H1 (cell line): ENCODE measurements around the gene PSD2. TPM values are rescaled to one million over a fixed set of nuclear protein-coding genes. Genes with fewer than 3 reads are reported as not detected.

ENCODE experiments used
- CHD1 ChIP-seq: IDR thresholded peaks from 2 replicates; pipeline ENCODE4 v1.6.1; 2012; ENCODE audit warnings: low read depth, low read length, improper control_type of control experiment
- KDM5A ChIP-seq: fragments of 200-600 bp; IDR thresholded peaks from 2 replicates; pipeline ENCODE4 v1.7.1; 2012; ENCODE audit warnings: mild to moderate bottlenecking, low read length, inconsistent platforms, mixed read lengths
- MAFK ChIP-seq: IDR thresholded peaks from 2 replicates; pipeline ENCODE4 v1.6.1; 2012; ENCODE audit warnings: low read depth, mild to moderate bottlenecking, improper control_type of control experiment, low read length
- SRF ChIP-seq: IDR thresholded peaks from 2 replicates; pipeline ENCODE4 v1.6.1; 2011; ENCODE audit warnings: mild to moderate bottlenecking, low read depth, low read length, moderate library complexity
- TEAD4 ChIP-seq: IDR thresholded peaks from 2 replicates; pipeline ENCODE4 v1.6.1; 2012; ENCODE audit warnings: low read depth, low read length, inconsistent platforms, mixed read lengths
- polyA plus RNA-seq, 7 experiments: library from polyadenylated mRNA; depleted of rRNA in 3 of 7; stranded (reverse) in 5 of 7; unstranded in 2 of 7; fragments of >200 nt in 5 of 7; fragments of 200-250 nt in 2 of 7; gene quantifications; 1 replicate in 5 of 7; 2 replicates in 1 of 7; 4 replicates in 1 of 7; pipeline versions ENCODE4 v1.2.1 to v1.2.3, GENCODE V29; 2011 to 2013; ENCODE audit warnings: missing spikeins in 2 of 7, mixed read lengths in 2 of 7
- total RNA-seq: library from RNA; stranded (reverse); fragmentation: NEBNext Ultra II Directional; extraction: Animal tissue kit (Norgen Biotek cat#: 25700); gene quantifications from 2 replicates; pipeline ENCODE4 v1.2.1, GENCODE V29; 2021
- TF ChIP-seq, protein P1 (sequence below): fragments of 300-600 bp; sonication (generic); IDR thresholded peaks from 2 replicates; pipeline ENCODE4 v1.7.1; 2012; ENCODE audit warnings: low read length, moderate library complexity, mild to moderate bottlenecking, inconsistent platforms; ENCODE audit not compliant: insufficient replicate concordance

PSD2 gene
- total and polyA plus RNA-seq, 2 of the 8 experiments (the other 6 are each of a cell fraction or from before 2014, with no cell fraction given) = 0.06 to 0.14 TPM

DNA sequence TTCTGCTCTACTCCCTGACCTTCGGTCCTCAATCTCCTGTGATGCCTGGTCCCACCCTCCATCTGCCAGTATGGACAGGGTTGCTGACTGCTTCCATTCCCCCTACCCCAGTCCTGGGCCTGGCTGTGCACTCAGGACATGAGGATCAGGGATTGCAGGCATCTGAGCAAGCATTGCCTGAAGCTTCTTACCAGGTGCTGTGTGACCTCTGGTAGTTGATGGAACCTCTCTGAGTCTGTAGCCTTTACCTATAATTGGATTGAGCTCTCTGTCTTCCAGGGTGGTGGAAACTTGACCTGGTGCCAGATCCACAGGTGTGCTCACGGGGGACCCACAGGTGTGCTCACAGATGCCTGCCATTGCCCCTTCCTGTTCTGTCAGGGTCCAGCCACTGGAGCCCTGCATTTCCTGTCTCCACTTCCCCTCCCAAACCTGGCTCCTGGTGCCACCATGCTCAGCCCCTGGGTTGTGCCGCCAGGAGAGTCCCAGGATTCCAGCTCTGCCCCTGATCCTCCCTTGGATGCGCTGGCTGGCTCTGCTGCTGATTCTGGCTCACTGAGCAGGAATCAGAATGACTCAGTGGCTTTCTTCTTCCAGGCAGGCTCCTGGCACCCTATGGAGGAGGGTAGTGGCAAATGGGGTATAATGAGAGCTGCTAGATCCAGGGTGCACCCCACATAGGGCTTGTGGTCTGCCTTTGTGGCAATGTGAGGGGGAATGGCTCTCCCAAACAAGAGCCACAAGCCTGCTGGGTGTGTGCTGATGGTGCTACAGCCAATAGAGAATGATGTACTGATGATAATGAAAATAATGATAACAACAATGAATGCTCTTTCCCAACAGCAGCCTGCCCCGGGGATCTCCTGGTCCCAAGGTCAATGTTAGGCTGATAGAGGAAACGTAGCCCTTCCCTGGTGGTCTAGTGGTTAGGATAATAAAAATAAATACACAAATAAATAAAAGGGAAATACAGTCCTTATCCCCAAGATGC lies 35.2 kb upstream of the PSD2 start (continued):
- TF ChIP-seq, protein P1, sequence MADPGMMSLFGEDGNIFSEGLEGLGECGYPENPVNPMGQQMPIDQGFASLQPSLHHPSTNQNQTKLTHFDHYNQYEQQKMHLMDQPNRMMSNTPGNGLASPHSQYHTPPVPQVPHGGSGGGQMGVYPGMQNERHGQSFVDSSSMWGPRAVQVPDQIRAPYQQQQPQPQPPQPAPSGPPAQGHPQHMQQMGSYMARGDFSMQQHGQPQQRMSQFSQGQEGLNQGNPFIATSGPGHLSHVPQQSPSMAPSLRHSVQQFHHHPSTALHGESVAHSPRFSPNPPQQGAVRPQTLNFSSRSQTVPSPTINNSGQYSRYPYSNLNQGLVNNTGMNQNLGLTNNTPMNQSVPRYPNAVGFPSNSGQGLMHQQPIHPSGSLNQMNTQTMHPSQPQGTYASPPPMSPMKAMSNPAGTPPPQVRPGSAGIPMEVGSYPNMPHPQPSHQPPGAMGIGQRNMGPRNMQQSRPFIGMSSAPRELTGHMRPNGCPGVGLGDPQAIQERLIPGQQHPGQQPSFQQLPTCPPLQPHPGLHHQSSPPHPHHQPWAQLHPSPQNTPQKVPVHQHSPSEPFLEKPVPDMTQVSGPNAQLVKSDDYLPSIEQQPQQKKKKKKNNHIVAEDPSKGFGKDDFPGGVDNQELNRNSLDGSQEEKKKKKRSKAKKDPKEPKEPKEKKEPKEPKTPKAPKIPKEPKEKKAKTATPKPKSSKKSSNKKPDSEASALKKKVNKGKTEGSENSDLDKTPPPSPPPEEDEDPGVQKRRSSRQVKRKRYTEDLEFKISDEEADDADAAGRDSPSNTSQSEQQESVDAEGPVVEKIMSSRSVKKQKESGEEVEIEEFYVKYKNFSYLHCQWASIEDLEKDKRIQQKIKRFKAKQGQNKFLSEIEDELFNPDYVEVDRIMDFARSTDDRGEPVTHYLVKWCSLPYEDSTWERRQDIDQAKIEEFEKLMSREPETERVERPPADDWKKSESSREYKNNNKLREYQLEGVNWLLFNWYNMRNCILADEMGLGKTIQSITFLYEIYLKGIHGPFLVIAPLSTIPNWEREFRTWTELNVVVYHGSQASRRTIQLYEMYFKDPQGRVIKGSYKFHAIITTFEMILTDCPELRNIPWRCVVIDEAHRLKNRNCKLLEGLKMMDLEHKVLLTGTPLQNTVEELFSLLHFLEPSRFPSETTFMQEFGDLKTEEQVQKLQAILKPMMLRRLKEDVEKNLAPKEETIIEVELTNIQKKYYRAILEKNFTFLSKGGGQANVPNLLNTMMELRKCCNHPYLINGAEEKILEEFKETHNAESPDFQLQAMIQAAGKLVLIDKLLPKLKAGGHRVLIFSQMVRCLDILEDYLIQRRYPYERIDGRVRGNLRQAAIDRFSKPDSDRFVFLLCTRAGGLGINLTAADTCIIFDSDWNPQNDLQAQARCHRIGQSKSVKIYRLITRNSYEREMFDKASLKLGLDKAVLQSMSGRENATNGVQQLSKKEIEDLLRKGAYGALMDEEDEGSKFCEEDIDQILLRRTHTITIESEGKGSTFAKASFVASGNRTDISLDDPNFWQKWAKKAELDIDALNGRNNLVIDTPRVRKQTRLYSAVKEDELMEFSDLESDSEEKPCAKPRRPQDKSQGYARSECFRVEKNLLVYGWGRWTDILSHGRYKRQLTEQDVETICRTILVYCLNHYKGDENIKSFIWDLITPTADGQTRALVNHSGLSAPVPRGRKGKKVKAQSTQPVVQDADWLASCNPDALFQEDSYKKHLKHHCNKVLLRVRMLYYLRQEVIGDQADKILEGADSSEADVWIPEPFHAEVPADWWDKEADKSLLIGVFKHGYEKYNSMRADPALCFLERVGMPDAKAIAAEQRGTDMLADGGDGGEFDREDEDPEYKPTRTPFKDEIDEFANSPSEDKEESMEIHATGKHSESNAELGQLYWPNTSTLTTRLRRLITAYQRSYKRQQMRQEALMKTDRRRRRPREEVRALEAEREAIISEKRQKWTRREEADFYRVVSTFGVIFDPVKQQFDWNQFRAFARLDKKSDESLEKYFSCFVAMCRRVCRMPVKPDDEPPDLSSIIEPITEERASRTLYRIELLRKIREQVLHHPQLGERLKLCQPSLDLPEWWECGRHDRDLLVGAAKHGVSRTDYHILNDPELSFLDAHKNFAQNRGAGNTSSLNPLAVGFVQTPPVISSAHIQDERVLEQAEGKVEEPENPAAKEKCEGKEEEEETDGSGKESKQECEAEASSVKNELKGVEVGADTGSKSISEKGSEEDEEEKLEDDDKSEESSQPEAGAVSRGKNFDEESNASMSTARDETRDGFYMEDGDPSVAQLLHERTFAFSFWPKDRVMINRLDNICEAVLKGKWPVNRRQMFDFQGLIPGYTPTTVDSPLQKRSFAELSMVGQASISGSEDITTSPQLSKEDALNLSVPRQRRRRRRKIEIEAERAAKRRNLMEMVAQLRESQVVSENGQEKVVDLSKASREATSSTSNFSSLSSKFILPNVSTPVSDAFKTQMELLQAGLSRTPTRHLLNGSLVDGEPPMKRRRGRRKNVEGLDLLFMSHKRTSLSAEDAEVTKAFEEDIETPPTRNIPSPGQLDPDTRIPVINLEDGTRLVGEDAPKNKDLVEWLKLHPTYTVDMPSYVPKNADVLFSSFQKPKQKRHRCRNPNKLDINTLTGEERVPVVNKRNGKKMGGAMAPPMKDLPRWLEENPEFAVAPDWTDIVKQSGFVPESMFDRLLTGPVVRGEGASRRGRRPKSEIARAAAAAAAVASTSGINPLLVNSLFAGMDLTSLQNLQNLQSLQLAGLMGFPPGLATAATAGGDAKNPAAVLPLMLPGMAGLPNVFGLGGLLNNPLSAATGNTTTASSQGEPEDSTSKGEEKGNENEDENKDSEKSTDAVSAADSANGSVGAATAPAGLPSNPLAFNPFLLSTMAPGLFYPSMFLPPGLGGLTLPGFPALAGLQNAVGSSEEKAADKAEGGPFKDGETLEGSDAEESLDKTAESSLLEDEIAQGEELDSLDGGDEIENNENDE = no peak
- no peak for TF ChIP-seq SRF
- no peak for TF ChIP-seq KDM5A
- no peak for TF ChIP-seq CHD1
- TF ChIP-seq TEAD4 = no peak
- TF ChIP-seq MAFK = no peak
